ENCODE data around the gene PLXDC2. TPM values are rescaled to one million over a fixed set of nuclear protein-coding genes. Genes with fewer than 3 reads are reported as not detected.
A peak's percentile ranks its signal among the peaks of the same experiment; 100 is the strongest.
"Not testable (repeated sequence)": the region's sequence is repeated elsewhere in the genome, so short reads cannot be mapped to it uniquely, and the experiment has no call there.

Gene PLXDC2
- total RNA-seq, 1 donor from 2014 or later, result 143 TPM

DNA sequence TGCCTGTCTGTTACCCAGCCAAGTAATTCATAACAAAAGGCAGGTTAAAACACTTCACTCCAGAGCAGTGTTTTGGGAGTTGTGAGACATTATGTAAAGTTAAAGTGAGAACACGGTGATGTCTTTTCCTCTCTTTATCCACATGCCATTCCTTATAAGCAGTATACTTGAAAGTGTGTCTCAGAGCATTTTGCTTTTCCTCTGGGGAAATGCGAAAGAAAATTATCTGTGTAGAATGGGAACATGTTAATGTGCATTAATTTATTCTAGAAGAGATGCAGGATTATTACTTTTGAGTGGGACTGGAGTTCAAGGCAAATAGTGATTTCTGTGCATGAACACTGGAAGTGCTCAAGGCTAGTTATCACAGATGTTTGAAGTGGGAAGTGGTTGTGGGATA is 170.4 kb downstream of the PLXDC2 start:
- no peaks in the 10 kb centered on the region for H3K9me3 ChIP-seq
- DNase-seq (no peak), ATAC-seq (no peak)
- TF ChIP-seq, protein P1, sequence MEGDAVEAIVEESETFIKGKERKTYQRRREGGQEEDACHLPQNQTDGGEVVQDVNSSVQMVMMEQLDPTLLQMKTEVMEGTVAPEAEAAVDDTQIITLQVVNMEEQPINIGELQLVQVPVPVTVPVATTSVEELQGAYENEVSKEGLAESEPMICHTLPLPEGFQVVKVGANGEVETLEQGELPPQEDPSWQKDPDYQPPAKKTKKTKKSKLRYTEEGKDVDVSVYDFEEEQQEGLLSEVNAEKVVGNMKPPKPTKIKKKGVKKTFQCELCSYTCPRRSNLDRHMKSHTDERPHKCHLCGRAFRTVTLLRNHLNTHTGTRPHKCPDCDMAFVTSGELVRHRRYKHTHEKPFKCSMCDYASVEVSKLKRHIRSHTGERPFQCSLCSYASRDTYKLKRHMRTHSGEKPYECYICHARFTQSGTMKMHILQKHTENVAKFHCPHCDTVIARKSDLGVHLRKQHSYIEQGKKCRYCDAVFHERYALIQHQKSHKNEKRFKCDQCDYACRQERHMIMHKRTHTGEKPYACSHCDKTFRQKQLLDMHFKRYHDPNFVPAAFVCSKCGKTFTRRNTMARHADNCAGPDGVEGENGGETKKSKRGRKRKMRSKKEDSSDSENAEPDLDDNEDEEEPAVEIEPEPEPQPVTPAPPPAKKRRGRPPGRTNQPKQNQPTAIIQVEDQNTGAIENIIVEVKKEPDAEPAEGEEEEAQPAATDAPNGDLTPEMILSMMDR (IDR thresholded peaks at IDR 0.05), result no peak
- no peaks in the 10 kb centered on the region for H3K4me1 ChIP-seq
- intact Hi-C loops (cut with DNase I), result no loop called here
- H3K27ac ChIP-seq, result no peak overlapping the region
- H3K27me3 ChIP-seq (ENCODE audit: low read depth), result no peaks in the 10 kb centered on the region
- H3K36me3 ChIP-seq, result no peaks in the 10 kb centered on the region
- H3K4me3 ChIP-seq, result no peak overlapping the region

DNA sequence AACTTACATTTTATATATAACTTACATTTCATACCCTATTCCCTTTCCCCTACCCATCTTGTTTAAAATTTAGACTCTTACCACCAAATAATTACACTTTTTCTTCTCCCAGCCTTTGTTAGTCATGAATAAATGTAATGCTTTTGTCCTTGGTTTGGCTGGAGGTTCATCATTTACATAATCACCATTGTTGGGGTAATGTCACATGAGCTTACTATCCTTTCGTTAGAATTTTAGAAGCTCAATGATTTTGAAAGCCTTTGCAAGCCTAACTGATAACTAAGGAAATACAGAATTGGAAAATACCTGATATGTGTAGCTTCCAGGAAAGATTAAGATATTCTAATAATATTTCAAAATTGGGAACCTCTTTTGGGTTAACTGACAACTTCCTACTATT is 171.7 kb downstream of the PLXDC2 start:
- Histone ChIP-seq H3K9me3 (no peaks in the 10 kb centered on the region), H3K4me3 (no peak overlapping the region), H3K27ac (no peak overlapping the region), H3K27me3 (ENCODE audit: low read depth) (no peaks in the 10 kb centered on the region), H3K36me3 (no peaks in the 10 kb centered on the region), H3K4me1 (peaks cover under 1% of the 10 kb centered on the region)
- TF ChIP-seq, protein P1 (IDR thresholded peaks at IDR 0.05), result no peak
- ATAC-seq (no peak), DNase-seq (no peak)
- intact Hi-C loops (cut with DNase I), result no loop called here

DNA sequence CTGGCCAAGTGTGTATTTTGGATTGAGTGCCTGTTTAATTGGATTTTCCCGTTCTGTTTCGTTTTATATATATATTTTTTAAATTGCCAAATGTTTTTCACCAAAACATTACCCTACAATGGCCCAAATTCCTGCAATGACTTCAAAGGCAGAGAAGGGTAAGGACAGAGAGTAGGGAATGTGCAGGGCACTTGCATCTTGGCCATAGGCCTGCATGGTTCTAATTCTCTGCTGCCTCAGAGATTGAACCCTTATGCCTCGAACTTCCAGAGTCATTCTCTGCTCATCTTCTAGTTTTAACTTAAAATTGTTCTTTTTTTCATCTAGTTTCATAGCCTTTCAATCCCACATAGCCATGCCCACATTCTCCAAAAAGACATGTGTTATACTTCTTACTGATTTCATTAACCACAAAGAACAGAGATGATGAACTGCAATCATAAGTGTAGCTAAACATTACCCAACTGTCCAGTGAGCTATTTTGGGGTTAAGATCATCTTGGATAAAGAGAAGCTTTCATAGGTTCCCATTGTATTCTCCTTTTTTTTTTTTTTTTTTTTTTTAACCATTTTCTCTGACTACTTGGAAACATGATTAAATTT is 177.6 kb downstream of the PLXDC2 start:
- Histone ChIP-seq H3K9me3 (no peaks in the 10 kb centered on the region), H3K4me1 (peaks cover 18% of the 10 kb centered on the region), H3K36me3 (no peaks in the 10 kb centered on the region), H3K4me3 (no peak overlapping the region), H3K27ac (no peak overlapping the region), H3K27me3 (ENCODE audit: low read depth) (no peaks in the 10 kb centered on the region)
- DNase-seq, result no peak
- intact Hi-C loops (cut with DNase I), result no loop called here
- peak; percentile 68 for ATAC-seq
- TF ChIP-seq, protein P1 (IDR thresholded peaks at IDR 0.05), result no peak

DNA sequence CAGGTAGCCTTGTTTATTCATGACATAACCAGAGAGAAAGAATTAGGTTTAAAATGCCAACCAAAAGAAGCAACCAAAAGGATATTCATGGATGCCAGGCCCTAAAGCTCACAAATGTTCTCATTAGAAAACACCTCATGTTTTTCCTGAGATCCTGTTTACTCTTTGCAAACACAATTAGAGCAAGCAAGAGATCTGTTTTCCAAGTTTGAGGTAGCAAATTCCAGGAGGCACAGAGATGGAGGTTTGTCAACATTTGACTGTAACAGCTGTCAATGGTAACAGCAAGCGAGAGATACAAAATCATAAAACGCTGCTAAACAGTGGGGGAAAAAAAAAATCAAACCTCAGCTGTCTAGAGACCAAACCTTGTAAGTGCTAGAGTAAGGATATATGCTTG is 182.2 kb downstream of the PLXDC2 start:
- intact Hi-C loops (cut with DNase I), result no loop called here
- TF ChIP-seq, protein P1 (IDR thresholded peaks at IDR 0.05), result no peak
- no peaks in the 10 kb centered on the region for H3K27me3 ChIP-seq (ENCODE audit: low read depth)
- ATAC-seq (no peak), DNase-seq (no peak)
- no peak overlapping the region for H3K27ac ChIP-seq
- peaks cover 32% of the 10 kb centered on the region for H3K4me1 ChIP-seq
- no peaks in the 10 kb centered on the region for H3K36me3 ChIP-seq
- H3K4me3 ChIP-seq, result no peak overlapping the region
- no peaks in the 10 kb centered on the region for H3K9me3 ChIP-seq

DNA sequence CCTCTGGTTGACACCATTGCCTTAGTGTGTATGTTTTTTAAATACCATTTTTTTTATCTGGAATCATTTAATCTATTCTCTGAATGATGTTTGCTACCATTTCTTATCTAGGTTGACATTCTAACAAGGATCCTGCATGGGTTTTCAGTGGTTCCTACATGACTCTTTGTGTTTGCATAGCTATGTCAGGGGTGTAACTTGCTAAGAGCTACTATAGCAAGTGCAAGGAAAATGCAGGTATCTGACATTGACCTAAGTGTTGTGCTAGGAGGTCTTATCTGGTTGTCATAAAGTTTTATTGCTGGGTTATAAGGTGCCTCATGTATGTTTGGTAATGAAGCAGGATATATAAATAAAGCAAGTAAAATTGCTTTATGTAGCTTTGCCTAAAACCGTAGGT is 183.2 kb downstream of the PLXDC2 start:
- H3K36me3 ChIP-seq, result no peaks in the 10 kb centered on the region
- ATAC-seq (no peak), DNase-seq (no peak)
- no peak overlapping the region for H3K27ac ChIP-seq
- TF ChIP-seq, protein P1 (IDR thresholded peaks at IDR 0.05), result no peak
- intact Hi-C loops (cut with DNase I), result no loop called here
- no peak overlapping the region for H3K4me3 ChIP-seq
- H3K4me1 ChIP-seq, result peaks cover 36% of the 10 kb centered on the region
- no peaks in the 10 kb centered on the region for H3K27me3 ChIP-seq (ENCODE audit: low read depth)
- no peaks in the 10 kb centered on the region for H3K9me3 ChIP-seq

DNA sequence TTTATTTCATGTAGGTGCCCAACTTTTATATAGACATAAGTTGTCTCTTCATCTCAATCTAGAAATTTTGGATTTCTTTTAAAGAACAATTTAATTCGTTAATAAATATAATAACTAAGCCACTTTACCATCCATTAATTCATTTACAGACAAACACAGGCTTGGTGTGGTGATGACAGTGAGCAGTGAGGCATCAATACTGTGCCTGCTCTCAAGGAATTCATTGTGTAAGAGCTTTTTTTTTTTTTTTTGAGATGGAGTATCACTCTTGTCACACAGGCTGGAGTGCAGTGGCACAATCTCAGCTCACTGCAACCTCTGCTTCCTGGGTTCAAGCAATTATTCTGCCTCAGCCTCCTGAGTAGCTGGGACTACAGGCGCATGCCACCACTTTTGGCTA is 185.8 kb downstream of the PLXDC2 start:
- not testable (repeated sequence) for ATAC-seq
- Histone ChIP-seq H3K27ac (peak overlapping the region; percentile 85), H3K4me1 (peaks cover 60% of the 10 kb centered on the region)

More for the DNA sequence above, 185.8 kb downstream of the PLXDC2 start:
- H3K9me3 ChIP-seq; intact Hi-C loops (cut with DNase I); DNase-seq; H3K4me3 ChIP-seq; H3K27me3 ChIP-seq (ENCODE audit: low read depth); H3K36me3 ChIP-seq: not testable (repeated sequence)

Measured in lower lobe of right lung (tissue), 2 donors.